T-helper 2 cell (primary cell): ENCODE data around the gene HLTF.
A peak's percentile ranks its signal among the peaks of the same experiment; 100 is the strongest.

Source experiments
- DNase-seq, 5 experiments: peaks; one replicate each; pipeline versions ENCODE4 v3.0.0 to v3.0.0-alpha.2; 2012 to 2022

The HLTF gene

DNA sequence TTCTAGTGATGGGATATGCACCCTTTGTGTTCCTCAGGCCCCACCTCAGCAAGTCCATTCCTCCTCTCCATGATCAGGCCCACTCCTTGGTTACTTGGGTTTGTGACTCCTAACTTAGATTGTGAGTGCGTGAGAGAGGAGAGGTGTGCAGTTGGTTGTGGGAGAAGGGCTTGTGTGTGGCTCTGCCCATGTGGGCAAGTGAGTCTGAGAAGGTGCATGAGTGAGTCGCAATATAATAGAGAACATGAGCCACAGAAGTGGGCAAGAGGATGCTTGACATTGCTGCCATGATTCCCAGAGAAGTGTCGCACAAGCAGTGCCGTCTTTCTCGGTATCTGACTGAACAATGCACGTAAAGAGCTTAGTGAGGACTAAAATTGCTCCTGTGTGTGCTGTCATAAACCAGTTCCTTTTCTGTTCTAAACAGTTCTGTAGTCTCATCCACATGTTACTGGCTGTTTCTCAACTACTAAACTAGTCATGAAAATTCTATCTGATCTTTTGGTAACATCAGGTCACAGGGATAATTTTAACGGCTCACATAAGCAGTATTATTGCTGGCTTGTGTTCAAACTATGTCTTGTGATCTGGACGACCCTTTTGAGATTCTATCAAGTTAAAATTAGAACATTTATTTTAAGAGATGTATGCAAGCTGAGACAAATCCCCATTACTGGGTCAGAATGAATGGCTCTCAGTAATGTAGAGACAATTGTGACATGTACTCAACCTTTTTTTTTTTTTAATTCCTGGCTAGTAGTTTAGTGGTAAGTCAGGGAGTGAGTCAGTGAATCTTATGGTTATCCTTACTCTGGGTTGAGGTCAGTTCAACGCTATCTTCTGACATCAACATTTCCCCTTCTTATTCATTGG, 69.4 kb downstream of the HLTF start:
- no peak for DNase-seq

DNA sequence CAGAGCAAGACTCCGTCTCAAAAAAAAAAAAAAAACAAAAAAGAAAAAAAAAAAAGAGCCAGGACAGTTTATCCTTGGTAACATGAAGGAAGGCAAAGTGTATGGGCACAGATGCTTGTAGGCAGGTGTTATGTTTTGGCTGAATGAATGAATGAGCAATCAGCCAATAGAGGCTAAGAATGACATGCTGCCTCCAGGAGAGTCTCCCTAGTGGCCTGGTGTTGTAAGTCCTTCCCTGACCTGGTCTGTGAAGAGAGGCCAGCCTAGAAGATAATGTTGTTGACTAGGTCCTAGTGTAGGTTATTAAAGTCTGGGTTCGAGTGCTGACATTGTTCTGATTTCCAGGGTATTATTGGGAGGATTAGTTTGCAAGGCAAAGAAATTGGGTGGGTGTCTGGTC, 70.1 kb downstream of the HLTF start:
- no peak for DNase-seq

DNA sequence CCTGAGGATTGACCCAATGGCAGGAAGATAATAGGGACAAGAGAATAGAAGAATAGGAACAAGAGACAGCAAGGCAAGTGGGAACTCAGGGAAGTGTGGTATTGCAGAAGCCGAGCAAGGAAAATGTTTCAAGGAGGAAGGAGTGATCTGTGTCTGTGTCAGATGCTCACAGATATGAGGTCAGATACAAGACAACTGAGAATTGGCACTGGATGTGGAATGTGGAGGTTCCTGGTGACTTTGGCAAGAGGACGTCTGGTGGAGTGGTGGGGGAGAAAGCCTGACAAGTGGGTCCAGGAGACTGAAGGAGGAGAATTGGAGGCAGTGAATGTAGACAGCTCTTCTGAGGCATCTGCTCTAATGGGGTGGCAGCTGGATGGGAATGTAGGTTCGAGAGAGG, 70.9 kb downstream of the HLTF start:
- no peak for DNase-seq

DNA sequence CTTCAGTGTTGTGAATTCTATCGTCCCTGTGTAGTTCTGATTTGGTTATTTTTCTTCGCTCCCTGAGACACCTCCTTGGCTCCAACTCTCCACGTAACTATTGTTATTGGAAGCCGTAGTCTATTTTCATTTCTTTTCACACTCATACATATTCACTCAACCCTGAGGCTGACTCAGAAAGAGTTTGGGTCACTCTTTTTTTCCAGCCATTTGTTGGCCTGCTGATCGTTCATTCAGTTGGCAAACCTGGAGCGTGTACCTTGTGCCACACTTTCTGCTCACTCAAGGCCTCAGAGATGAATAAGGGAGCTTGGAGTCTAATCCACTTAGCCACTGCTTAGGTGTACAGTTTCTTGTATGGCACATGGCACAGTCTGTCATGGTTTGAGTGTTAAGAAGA, 72.6 kb downstream of the HLTF start:
- DNase-seq, result no peak

DNA sequence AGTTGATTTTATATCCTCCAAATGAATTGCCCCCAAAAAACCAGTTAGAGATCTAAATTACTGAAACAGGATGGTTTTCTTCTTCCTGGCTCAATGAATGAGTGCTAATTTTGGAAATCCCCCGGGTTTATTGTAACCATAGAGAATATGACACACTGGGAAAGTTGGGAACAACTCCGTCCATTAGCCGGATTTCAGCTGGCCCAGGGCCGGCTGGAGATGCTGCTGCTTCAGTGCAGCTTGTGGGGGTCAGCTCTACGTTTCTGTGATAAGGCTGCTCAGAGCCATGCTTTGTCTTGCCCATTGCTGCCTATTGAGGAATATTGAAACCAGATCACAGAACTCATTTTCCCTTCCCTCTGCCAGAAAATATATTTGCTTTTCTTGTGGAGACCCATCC, 74.7 kb downstream of the HLTF start:
- DNase-seq, result no peak

DNA sequence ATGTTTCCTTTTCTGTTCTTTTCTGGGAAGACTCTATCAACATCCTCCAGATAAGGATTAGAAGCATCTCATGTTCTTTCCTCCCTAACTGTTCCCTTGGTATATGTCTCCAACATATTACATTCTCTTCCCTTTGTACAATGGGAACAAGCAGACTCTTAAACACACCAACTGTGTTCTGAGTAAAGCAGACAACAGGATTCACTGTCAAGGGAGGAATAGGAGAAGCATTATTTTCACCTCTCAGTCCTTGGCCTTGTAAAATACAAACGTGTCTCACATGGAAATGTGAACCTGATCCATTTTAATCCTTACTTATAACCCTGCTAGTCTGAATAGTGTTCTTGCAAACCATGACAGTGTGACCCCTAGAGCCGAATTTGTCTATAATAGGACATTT, 75.4 kb downstream of the HLTF start:
- DNase-seq, result no peak

DNA sequence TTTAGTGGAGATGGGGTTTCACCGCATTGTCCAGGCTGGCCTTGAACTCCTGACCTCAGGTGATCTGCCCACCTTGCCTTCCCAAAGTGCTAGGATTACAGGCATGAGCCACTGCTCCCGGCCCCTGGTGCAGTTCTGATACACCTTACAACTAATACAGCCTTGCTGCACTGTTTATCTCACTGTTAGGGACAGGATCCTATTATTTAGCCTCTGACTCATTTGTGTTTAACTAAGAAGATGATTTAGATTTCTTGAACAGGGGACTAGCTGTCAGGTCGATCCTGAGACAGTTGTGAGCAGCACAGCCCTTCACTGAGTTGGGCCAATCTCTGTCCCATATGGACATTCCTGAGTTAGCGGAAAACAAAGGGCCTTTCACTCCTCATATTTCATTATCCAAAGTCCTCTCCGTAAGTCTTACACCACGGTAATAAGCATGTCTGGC, 75.8 kb downstream of the HLTF start:
- DNase-seq, result no peak

DNA sequence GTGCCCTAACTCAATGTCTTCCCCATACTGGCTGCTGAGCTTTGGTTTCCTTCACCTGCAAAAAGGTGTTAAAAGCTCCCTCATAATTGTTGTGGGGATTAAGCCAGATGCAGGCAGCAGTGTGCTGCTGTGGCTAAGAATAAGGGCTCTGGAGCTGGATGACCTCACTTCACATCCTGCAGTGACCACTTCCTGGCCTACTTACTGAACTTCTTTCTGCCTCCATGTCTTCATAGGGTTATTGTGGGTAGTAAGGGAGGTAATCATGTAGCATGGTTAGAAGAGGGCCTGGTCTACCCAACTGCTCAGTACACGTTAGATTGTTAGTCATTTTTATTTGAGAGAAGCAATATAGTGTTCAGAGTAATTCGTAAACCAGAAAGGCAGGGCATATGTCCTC, 76.6 kb downstream of the HLTF start:
- DNase-seq, result peak in 2 of 5 experiments; percentile 88 to 94

DNA sequence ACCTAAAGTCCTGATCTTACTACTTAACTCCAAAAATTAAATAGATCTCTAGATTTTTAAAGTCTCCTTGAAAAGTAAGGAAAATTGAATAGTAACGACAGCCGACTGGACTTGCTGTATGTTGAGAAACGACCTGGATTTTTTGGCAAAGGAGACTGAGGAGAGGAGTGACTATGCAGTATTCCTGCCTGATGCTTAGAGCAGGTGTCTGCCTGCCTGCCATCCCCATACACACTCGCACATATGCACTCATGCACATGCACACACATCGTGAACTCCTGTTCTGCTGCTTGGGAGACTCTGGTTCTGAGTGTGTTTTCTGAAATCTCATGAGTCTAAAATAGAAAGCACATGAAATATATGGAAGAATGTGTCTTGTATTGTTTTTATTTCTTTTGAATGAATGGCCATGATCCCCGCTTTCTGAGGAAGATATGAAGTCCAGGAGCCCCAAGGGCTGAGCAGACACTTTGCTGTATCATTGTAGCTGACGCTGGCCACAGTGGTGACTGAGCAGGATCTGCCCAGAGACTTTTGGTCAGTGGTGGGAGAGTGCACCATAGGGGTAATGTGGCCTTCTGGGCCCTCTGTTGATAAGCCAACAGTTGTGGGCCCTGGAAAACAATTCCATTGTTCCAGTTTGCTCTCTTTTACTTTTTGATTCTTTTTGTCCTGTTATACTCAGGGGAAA, 78.6 kb downstream of the HLTF start:
- no peak for DNase-seq

DNA sequence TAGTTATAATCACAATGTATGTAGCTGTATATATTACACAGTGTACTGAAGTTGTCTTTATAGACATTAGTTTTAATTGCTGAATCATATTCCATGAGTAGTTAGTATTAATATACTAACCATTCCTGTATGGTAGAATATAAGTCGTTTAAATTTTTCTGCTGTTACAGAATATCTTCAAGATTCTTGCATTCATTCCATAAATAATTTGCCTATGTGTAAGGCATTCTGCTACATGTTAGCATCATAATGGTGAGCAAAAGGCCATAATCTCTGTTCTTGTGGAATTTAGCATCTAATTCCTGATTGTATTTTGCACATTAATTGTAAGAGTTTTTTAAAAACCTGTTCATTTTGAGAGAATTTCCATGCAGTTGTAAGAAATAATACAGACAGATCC, 80.9 kb downstream of the HLTF start:
- no peak for DNase-seq

DNA sequence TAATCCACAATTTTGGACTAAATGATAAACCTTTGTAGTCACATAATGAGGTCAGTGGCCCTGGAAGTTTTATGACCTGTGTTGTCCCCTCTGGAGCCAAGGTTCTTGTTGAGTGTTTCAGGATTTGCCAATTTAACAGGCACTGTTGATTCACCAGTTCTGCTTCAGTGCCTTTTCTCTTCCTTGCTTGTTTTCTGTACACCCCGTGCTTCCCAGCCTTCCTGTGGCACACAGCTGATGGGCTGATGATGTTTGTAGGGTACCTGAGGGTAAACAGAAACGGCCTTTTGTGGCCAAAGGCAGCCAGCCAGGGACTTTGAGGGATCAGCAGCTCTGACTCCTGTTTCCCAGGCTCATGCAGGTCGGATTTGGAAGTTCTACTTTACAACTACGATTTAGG, 81.7 kb downstream of the HLTF start:
- no peak for DNase-seq

DNA sequence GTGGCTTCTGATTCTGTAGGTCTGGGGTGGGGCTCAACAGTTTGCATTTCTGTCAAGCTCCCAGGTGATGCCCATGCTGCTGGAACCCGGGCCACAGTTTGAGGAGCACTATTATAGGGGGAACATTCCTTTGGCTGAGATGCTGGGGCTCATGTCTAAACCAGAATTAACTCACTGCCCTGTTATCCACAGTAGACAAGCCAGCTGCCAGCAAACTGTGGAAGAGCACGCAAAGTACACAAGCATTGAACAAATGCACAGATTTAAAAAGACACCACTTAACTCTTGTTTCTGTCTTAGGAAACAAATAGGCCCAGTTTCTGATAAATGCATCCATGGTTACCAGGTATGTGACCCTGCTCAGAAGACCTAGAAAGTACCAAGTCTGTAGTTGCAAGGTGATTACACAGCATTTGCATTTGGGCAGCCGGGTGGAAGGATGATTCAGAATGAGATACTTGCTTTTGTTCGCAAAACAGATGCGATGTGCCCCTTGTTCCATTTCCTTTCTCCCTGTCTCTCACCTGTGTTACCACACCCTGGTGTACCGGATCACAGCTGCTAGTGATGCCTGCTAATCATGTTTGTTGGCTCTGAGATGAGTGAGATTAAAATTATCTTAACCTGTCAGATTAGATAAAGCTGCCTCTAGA, 82.6 kb downstream of the HLTF start:
- peak in 2 of 5 experiments; percentile 58 to 73 for DNase-seq

DNA sequence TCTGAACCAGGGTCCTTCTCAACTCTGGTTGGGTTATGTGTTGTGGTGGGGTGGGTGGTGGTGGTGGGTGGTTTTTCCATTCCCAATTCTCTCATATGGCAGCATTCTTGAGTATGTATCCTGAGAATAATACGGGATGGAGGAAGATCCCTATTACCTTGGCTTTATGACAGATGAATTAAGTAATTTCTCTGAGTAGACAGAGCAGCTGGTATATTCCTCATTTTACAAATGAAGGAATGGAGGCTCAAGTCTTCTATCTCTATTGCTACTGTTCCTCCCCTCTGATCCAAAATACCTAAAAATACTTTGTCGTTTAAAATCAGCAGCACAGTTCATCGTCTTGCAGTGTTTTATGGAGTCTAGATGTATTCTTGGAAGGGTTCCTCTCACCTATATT, 84.6 kb downstream of the HLTF start:
- DNase-seq, result no peak

DNA sequence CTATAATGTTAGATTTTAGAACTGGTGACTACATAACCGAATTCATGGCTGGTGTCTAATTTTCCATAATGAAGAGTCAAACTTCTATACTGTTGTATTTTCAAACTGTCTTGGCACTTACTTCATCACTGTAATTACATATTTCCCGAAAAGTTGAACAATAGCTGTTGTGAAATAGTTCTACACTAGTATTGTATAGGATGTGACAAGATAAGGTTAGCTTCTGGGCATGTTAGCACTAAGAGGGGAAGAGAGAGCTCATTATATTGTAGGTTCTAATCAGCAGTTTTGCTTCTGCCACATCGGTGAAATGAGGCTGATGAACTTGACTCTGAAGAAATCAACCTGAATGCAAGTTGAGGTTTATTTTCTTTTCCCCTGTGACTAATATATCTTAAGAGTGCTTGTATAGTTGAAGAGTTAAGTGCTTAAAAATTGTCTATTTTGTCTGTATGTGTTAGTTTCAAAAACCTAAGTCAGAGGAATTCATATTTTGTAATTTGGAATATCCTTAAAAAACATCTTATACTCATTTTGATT, 86.1 kb downstream of the HLTF start:
- DNase-seq, result no peak

DNA sequence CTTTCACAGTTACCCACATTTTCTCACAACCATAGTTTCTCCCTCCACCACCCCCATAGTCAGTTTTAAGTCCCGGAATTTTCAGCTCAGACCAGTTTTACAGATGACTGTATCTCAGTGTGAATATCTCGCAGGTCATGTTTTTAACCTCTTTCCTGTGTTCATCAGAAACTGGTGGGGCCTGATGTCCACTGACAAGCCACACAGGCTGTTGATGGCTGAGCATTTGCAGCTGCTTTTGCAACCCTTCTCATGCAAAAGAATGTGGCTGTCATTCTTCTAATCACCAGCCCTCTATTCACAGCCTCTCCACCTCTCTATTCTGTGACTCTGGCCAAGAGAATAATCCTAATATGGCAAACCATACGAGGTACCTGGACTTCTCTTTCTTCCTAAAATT, 86.5 kb downstream of the HLTF start:
- DNase-seq, result no peak

DNA sequence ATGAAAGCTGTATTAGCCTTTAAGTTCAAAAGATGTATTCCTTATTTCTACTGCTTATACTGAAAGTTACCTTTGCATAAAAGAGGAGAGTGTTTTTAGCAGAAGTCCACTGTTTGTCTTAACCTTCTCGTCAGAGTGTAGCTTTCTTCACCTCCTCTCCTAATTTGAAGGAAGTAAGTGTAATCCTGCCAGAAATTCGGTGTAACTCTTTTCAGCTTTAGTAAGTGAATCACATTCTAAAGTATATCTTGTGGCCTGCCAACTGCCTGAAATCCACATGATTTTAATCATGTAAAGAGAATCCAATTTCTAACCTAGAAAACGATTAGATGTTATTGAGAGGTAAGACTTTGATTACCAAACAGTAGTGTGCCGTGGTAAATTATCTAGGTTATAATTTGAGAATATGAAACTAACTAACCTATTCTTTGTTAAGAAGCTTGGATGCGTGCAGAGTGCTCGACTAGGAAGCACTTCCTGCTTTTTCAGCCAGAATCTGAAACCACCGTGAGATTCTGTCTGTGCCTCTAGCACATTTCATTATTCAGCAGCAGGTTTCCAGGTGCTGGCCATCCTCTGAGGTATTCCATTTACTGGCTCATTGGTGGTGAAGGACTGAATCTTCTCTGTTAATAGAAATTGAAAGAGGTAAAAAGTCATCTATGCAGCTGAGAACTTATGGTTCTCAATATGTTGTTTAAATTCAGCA, 87.5 kb downstream of the HLTF start:
- peak in 2 of 5 experiments; percentile 32 to 51 for DNase-seq

DNA sequence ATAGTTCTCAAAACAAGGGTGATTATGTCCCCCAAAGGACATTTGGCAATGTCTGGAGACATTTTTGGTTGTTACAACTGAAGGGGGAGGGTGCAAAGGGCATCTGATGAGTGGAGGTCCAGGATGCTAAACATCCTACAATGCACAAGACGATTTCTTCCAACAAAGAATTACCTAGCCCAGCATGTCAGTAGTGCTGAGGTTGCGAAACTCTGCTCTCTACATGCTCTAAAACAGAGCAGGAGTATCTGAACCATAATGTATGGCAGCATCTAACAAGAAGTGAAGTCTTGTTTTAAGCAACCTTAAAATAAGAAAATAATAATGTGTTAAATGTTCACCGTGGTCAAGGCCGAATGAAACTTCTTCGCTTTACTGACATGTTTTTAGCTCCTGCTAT, 88.0 kb downstream of the HLTF start:
- DNase-seq, result no peak

DNA sequence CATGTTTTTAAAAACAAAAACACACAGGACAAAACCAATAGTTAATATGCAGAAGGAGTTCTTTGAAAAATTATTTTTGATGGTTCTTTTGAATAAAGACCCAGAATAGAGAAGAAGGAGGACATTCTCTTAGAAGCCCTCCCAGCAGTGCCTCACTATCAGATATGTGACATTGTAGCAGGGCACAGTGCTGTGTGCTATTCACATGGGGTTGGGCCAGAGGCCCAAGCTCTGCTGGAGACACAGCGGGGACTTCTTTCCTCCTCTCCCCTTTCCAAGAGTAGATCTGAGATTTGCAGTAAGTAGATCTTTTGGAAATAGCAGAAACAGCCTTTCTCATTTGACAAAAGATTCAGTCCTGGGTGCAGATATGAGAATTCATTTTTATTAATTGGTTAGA, 88.7 kb downstream of the HLTF start:
- no peak for DNase-seq

DNA sequence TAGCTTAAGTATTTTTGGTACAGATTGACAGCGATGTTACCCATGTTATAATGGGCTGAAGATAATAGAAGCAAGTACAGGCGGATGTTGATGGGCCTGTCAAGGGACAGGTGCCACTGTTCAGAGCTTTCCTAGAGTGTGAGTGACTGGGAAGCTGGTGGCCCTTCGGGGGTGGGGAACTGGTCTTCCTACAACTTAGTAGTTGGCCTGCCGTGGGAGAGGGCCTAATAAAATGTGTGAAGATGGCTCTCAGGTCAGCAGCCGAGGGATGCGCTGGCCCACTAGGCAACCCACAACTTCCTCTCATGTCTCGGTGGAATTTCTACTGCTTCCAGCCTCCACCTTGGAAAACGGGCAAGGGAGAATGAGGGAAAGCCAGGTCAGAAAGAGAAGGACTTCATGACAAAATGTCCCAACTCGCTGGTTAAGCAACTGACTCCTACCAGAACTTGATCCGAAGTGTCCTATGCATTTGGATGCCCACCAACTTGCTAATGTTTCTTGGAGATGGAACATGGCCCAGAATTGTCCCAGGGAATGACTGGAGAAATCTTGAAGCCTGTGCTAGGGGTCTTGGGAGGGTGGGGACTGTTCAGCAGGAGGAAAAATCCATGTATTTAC, 93.6 kb downstream of the HLTF start:
- no peak for DNase-seq

DNA sequence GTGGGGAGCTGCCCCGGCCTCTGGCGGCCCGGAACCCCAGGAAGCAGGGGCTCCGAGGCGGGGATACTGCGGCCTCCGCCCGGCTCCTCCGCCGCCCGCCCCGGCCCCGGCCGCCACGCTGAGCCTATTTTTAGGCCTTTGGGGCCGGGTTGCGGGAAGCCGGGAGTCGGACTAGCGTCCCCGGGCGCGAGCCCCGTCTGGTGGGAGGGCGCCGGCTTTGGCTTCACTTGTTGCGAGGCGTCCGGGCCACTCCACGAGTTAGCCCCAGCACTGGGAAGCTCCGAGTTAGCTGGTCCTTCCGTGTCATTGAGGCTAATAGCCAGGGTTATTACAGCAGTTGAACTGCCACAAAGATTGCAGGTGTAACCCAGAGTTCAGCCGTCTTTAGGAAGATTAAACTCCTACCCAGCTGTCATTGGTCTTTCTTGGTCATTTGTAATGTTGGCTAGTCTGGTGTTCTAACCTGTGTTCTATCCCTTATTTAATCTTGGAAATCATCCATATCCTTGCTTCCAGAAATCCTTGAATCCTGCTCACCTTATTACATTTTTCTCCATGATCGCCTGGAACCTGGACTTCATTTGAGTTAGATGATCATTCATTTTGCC, 94.2 kb downstream of the HLTF start:
- DNase-seq, result peak in 3 of 5 experiments; percentile 6 to 25 (median 7)

DNA sequence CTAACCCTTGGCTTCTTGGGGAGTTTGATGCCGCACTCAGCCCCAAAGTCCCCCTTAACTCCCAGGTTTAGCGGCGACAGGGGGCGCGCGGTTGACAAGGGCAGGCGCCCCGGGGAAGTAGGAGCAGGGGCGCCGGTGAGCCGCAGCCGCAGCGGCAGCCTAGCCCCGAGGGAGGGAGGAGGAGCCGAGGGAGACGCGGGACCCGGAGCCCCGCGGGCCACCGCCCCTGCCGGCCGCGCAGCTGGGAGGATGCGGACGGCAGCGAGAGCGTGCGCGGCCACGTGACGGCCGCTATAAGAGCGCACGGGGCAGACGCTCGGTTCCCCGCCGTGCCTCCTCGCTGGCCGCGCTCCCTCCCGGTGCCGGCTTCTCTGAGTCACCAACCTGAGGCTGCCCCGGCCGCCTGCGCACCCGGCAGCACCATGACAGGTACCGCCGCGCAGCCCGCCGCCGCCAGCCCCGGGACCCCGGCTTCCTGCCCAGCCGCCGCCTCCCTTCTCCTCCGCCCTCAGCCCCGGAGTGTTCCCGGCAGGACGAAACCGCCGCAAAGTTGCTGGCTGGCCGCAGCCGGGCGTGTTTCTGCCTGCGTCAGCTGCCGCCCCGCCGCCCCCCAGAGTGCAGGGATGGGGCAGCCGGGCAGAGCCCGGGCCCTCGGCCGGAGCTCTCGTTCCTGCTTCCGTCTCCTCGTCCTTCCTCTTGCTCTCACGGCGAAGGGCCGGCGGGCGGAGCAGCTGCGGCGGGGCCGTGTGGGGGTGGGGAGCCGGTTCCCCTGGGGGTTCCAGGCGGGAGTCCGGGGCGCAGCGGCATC, 94.9 kb downstream of the HLTF start, which contains the start of gene GYG1:
Gene GYG1 (plus strand): TSS at position 322 of the 808 bp plus-strand sequence. CDS start 101 bp downstream, at position 423.
- DNase-seq, result peak; percentile 48 to 90 (median 68)
